SU-DHL-6 (cell line): ENCODE measurements around the gene TCP11L1.
"Not testable (repeated sequence)": the region's sequence is repeated elsewhere in the genome, so short reads cannot be mapped to it uniquely, and the experiment has no call there.

Source experiments
- H2AFZ ChIP-seq: fragments of 200-600 bp; sonication (generic); 2 replicates; pipeline ENCODE4 v1.6.1; 2014; ENCODE audit warnings: low read depth, mild to moderate bottlenecking, moderate library complexity, mixed read lengths, antibody characterized with exemption, low read length; ENCODE audit not compliant: severe bottlenecking
- H3F3A ChIP-seq: fragments of 200-600 bp; shearing (Covaris generic); 2 replicates; pipeline ENCODE4 v1.6.0; 2016; ENCODE audit warnings: antibody characterized with exemption, mild to moderate bottlenecking; ENCODE audit not compliant: insufficient read depth
- H3K27ac ChIP-seq: fragments of 200-600 bp; sonication (generic); 2 replicates; pipeline ENCODE4 v1.5.1; 2016; ENCODE audit warnings: low read depth, mild to moderate bottlenecking, low read length, moderate library complexity, mixed read lengths
- H3K27me3 ChIP-seq: fragments of 200-600 bp; sonication (generic), shearing (Covaris generic); 2 replicates; pipeline ENCODE4 v1.6.0; 2014; ENCODE audit warnings: mild to moderate bottlenecking, low read length
- H3K36me3 ChIP-seq: fragments of 200-600 bp; sonication (generic); 2 replicates; pipeline ENCODE4 v1.6.1; 2014; ENCODE audit warnings: mild to moderate bottlenecking, low read length, mixed read lengths
- H3K4me2 ChIP-seq: fragments of 300-600, 200-600 bp; shearing (Covaris generic), sonication (generic); 2 replicates; pipeline ENCODE4 v1.6.0; 2014; ENCODE audit warnings: low read length, low read depth, mild to moderate bottlenecking; ENCODE audit not compliant: poor library complexity, severe bottlenecking
- H3K4me3 ChIP-seq: fragments of 200-600 bp; sonication (generic); 2 replicates; pipeline ENCODE4 v1.5.1; 2014; ENCODE audit warnings: antibody characterized with exemption, low read length, mild to moderate bottlenecking, mixed read lengths; ENCODE audit not compliant: insufficient read depth, poor library complexity, severe bottlenecking
- H3K79me2 ChIP-seq: fragments of 200-600 bp; sonication (generic); 2 replicates; pipeline ENCODE4 v1.6.1; 2014; ENCODE audit warnings: mild to moderate bottlenecking, low read length, moderate library complexity; ENCODE audit not compliant: insufficient read depth
- H3K9ac ChIP-seq: fragments of 200-600 bp; sonication (generic); 2 replicates; pipeline ENCODE4 v1.7.0; 2014; ENCODE audit warnings: mild to moderate bottlenecking, low read length
- H3K9me2 ChIP-seq: fragments of 200-600 bp; sonication (generic); replicated peaks from 2 replicates; pipeline ENCODE4 v1.6.1; 2014; ENCODE audit warnings: low read length; ENCODE audit not compliant: insufficient read depth
- H3K9me3 ChIP-seq: fragments of 200-600 bp; sonication (generic); 2 replicates; pipeline ENCODE4 v1.6.1; 2014; ENCODE audit warnings: low read length, mixed read lengths; ENCODE audit not compliant: insufficient read depth
- H4K20me1 ChIP-seq: fragments of 200-600 bp; sonication (generic); 2 replicates; pipeline ENCODE4 v1.6.1; 2014; ENCODE audit warnings: low read depth, mild to moderate bottlenecking, antibody characterized with exemption, low read length, moderate library complexity, mixed read lengths
- EZH2phosphoT487 ChIP-seq: fragments of 200-600 bp; sonication (generic), shearing (Covaris generic); conservative IDR thresholded peaks from 2 replicates; pipeline ENCODE4 v1.6.1; 2018; ENCODE audit warnings: mild to moderate bottlenecking, antibody characterized with exemption, low read length, moderate library complexity, mixed read lengths
- TF ChIP-seq, protein P1 (sequence below): fragments of 200-600 bp; sonication (generic); IDR thresholded peaks from one replicate; pipeline ENCODE4 v1.5.1; 2017; ENCODE audit warnings: antibody characterized with exemption, mild to moderate bottlenecking, low read length, moderate library complexity; ENCODE audit not compliant: insufficient read depth, poor library complexity, severe bottlenecking

The TCP11L1 gene

GRCh38 chr11:33043221-33043830 is 4.0 kb downstream of the TCP11L1 start:
- Histone ChIP-seq H3K9me3 (no peaks in the 10 kb centered on the region), H3K36me3 (no peaks in the 10 kb centered on the region), H3K9me2 (no peaks in the 10 kb centered on the region), H2AFZ (no peak overlapping the region), H4K20me1 (no peaks in the 10 kb centered on the region), H3K4me3 (no peak overlapping the region), H3K27ac (no peak overlapping the region), H3F3A (peaks cover 13% of the 10 kb centered on the region), H3K79me2 (no peaks in the 10 kb centered on the region), H3K4me2 (no peak overlapping the region), H3K9ac (no peak overlapping the region), H3K27me3 (no peaks in the 10 kb centered on the region)
- TF ChIP-seq EZH2phosphoT487: no peak
- TF ChIP-seq, protein P1, sequence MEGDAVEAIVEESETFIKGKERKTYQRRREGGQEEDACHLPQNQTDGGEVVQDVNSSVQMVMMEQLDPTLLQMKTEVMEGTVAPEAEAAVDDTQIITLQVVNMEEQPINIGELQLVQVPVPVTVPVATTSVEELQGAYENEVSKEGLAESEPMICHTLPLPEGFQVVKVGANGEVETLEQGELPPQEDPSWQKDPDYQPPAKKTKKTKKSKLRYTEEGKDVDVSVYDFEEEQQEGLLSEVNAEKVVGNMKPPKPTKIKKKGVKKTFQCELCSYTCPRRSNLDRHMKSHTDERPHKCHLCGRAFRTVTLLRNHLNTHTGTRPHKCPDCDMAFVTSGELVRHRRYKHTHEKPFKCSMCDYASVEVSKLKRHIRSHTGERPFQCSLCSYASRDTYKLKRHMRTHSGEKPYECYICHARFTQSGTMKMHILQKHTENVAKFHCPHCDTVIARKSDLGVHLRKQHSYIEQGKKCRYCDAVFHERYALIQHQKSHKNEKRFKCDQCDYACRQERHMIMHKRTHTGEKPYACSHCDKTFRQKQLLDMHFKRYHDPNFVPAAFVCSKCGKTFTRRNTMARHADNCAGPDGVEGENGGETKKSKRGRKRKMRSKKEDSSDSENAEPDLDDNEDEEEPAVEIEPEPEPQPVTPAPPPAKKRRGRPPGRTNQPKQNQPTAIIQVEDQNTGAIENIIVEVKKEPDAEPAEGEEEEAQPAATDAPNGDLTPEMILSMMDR: no peak

GRCh38 chr11:33044285-33044756 is 4.9 kb downstream of the TCP11L1 start:
- no peak overlapping the region for H3K4me3 ChIP-seq
- no peaks in the 10 kb centered on the region for H3K79me2 ChIP-seq
- H3K27me3 ChIP-seq: no peaks in the 10 kb centered on the region
- no peaks in the 10 kb centered on the region for H3K9me3 ChIP-seq
- no peak overlapping the region for H2AFZ ChIP-seq
- H3K27ac ChIP-seq: no peak overlapping the region
- no peak overlapping the region for H3K4me2 ChIP-seq
- TF ChIP-seq EZH2phosphoT487: no peak
- TF ChIP-seq, protein P1: no peak
- H3F3A ChIP-seq: peaks cover 13% of the 10 kb centered on the region
- no peak overlapping the region for H3K9ac ChIP-seq
- no peaks in the 10 kb centered on the region for H3K36me3 ChIP-seq
- H3K9me2 ChIP-seq: no peaks in the 10 kb centered on the region
- H4K20me1 ChIP-seq: no peaks in the 10 kb centered on the region

DNA sequence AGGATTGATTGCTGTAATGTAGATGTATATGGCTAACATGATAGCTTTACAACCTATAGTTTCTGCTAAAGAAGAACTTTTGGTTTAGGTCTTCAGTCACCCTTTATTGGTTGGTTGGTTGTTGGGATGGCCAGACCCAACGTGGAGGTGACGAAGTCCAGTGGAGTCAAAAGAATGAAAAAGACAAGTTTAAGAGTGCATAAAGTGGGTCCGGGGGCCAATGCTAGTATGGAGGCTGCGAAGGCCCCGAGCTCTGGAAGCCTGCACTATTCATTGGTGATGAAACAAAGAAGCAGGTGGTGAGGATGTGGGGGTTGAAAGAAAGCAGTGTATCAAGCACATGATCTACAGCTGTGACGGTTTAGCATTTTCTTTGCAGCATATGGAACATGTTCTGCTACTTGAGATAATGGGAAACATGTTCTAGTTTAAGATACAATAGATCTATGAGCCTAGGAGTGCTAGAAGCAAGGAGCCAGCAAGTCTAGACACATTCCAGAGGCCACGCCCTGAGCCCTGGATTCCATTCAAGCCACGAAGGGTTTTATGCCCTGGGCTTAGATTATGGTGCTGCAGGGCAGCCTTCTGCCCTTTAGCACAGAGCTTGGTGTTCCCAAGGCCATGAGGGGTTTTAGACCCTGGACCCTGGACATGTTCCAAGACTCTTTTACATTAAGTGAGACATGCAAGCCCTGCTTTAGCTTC is 6.3 kb downstream of the TCP11L1 start:
- H2AFZ ChIP-seq: no peak overlapping the region
- no peaks in the 10 kb centered on the region for H3K36me3 ChIP-seq
- no peaks in the 10 kb centered on the region for H3K79me2 ChIP-seq
- no peaks in the 10 kb centered on the region for H3K9me3 ChIP-seq
- no peaks in the 10 kb centered on the region for H3K27me3 ChIP-seq
- H3K27ac ChIP-seq: no peak overlapping the region
- TF ChIP-seq, protein P1: no peak
- no peak for TF ChIP-seq EZH2phosphoT487
- H4K20me1 ChIP-seq: no peaks in the 10 kb centered on the region
- H3K4me2 ChIP-seq: no peak overlapping the region
- H3K9me2 ChIP-seq: no peaks in the 10 kb centered on the region
- H3K4me3 ChIP-seq: no peak overlapping the region
- peaks cover 5% of the 10 kb centered on the region for H3F3A ChIP-seq
- no peak overlapping the region for H3K9ac ChIP-seq

GRCh38 chr11:33048701-33049100 is 9.3 kb downstream of the TCP11L1 start:
- not testable (repeated sequence) for H3K27me3 ChIP-seq, H3K27ac ChIP-seq, H3F3A ChIP-seq, H2AFZ ChIP-seq, H3K9ac ChIP-seq, H4K20me1 ChIP-seq, H3K4me3 ChIP-seq, H3K79me2 ChIP-seq, H3K4me2 ChIP-seq, H3K36me3 ChIP-seq, H3K9me3 ChIP-seq, H3K9me2 ChIP-seq

GRCh38 chr11:33049565-33050408 is 10.4 kb downstream of the TCP11L1 start:
- not testable (repeated sequence) for H3K9me2 ChIP-seq, H3K9me3 ChIP-seq, H3K4me2 ChIP-seq, H3K27me3 ChIP-seq, H3K36me3 ChIP-seq, H4K20me1 ChIP-seq, H2AFZ ChIP-seq, H3K79me2 ChIP-seq, H3K27ac ChIP-seq, H3K9ac ChIP-seq, H3F3A ChIP-seq, H3K4me3 ChIP-seq
